IPS DF 4.7 (cell line): Measurements from ENCODE around the gene GUK1.
"Not testable (repeated sequence)": the region's sequence is repeated elsewhere in the genome, so short reads cannot be mapped to it uniquely, and the experiment has no call there.

Experiments used
- DNase-seq: peaks from one replicate; pipeline ENCODE4 v3.0.0-alpha.2; 2013; ENCODE audit warnings: low spot score; ENCODE audit errors: extremely low read depth

Gene GUK1

GRCh38 chr1:228162286-228163006 lies 22.4 kb downstream of the GUK1 start:
- no peak for DNase-seq

- DNase-seq = no peak
Measured at GRCh38 chr1:228163007-228163753, 23.1 kb downstream of the GUK1 start.

DNA sequence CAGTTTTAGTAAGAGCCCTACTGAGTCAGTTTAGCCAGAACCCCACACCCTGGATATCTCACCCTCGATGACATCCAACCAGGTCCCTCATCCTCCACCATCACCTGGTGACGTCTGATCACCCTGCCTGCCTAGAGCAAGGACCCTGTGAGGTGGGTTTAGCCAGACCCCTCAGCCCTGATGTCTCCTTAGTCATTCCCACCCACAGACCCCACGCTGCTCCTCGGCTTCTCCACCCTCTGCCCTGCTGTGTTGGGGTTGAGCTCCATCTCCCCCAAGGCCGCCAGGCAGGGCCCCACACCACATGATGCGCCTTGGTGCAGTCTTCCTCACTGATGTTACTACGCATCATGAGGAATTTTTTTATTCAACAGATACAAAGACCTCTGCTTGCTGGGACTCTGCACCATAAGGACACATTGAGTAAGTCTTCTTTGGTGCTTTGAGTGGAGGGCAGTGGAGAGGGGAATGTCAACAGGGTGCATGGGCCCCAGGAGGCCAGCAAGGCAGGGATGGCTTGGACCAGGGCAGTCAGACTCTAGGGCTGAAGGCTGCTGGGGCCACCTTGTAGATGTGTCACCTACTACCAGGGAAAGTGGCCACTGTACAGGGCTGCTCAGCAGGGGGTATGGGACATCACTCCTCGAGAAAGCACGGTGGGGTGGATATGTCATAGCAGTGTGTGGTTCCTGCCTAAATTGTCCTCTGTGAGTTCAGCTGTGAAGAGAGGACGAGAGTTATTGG lies 23.9 kb downstream of the GUK1 start:
- DNase-seq = no peak

DNA sequence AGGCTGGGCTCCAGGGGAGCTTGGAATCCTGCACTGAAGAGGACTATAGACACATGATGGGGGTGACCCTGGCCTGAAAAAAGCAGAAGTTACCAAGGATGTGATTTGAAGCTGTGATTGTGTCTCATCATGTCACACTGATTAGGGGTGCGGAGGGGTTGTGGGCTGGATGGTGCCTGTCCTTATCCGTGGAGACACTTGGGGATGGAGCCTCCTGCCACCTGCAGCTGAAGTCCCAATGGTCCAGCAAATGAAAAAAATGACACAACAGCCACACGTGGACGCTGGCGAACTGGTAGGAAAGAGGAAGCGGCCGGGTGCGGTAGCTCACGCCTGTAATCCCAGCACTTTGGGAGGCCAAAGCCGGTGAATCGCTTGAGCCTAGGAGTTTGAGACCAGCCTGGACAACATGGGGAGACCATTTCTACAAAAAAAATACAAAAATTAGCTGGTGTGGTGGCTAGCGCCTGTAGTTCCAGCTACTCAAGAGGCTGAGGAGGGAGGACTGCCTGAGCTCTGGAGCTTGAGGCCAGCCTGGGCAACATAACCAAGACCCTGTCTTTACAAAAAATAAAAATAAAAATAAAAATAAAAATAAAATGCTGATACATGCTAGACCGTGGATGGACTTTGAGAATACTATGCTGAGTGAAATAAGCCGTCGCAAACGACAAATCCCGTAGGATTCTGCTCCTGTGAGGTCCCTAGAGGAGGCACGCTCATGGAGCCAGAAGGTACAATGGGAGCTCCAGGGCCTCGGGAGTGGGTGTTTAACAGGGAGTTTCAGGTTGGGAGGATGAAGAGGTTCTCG lies 24.7 kb downstream of the GUK1 start:
- DNase-seq = no peak

- DNase-seq = peak; percentile 74
Measured at GRCh38 chr1:228165372-228166169, 25.5 kb downstream of the GUK1 start, which contains the start of gene IBA57. IBA57 (plus strand) TSS chr1:228165804; CDS start chr1:228165817, 13 bp downstream.

GRCh38 chr1:228166170-228166936 lies 26.3 kb downstream of the GUK1 start:
- DNase-seq = no peak

DNA sequence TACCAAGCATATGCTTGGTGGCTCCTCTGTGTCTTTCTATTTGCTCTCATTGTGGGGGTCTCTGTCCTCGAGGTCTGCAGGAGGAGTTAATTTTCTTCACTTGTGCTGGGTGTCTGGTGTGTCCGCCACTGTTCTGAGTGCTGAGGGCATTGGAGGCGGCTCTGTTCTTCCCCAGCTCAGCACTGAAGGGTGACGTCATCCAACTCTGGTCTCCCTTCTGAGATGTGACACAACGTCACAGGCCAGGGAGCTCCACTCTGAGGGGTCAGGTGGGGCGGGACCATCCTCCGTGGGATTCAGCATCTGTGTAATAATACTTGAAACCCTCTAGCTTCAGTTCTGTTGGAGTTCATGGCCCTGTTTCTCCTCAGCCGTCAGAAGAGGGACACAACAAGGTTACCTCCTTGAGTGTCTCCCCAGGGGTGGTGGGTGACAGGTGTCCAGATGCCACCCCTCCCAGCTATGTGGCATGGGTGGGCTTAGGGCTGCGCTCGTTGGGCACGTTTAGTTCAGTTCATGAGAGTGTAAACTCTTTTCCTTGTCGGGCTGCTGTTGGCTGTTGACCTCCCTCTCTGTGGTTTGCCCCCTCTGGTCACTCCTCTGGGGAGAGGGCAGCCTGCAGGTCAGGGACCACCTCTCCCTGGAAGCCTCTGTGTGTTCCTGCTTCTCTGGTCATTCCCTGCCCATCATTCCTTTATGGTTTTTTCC lies 28.6 kb downstream of the GUK1 start:
- DNase-seq = no peak

DNA sequence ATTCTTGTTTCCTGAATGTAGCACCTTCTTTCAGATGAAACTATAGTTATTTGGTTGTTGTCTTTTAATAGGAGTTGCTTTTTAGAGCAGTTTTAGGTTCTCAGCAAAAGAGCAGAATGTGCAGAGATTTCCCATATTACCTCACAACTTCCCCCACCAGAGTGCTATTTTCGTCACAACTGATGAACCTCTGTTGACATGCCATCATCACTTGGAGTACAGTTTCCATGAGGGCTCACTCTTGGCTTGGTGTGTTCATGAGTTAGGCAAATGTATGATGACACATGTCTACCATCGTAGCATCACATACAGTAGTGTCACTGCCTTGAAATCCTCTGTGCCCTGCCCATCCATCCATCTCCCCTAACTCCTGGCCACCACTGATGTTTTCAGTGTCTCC lies 29.3 kb downstream of the GUK1 start:
- DNase-seq = no peak

- DNase-seq = no peak
Measured at GRCh38 chr1:228170666-228171065, 30.6 kb downstream of the GUK1 start.

GRCh38 chr1:228171221-228171891 lies 31.3 kb downstream of the GUK1 start:
- DNase-seq = no peak

DNA sequence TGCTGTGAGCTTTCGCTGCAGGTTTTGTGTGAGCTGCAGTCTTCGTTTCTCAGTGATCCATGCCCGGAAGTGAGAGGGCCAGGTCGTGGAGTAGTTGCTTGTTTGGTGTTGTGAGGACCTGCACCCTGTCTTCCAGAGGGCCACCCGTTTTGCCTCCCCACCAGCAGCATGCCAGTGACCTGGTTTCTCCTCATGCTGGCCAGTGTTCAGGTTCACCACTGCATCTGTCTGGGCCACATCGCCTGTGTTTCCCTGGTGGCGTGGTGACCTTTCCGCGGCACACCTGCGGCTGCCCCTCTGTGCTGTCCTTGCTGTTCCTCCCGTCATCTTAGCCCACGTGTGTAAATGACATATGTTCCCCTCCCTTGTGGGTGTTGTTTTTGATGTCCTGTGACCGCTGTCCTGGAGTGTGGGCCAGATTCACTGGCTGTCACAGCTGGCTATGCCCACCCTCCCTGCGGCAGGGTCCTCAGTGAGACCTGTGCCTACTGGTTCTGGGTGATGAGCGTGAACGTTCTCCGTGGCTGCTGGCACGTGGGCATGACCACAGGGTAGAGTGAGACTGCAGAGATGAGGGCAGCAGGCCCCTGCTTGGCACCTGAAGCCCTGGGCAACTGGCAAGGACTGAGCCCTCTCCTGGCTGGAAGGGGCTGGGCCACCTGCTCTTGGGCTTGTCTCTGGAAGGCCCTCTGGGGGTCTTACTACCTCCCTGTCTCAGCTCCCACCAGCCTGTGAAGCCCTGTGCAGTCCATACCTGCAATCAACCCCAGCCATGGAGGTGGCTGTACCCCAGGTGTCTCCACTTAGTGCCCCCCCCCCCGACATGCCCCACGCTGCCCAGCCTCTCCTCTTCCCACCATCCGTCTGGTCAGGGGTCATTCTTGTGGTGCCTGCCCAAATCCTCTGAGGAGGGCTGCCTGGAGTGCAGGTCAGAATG lies 32.8 kb downstream of the GUK1 start:
- no peak for DNase-seq

GRCh38 chr1:228173528-228174481 lies 33.7 kb downstream of the GUK1 start:
- DNase-seq = not testable (repeated sequence)

DNA sequence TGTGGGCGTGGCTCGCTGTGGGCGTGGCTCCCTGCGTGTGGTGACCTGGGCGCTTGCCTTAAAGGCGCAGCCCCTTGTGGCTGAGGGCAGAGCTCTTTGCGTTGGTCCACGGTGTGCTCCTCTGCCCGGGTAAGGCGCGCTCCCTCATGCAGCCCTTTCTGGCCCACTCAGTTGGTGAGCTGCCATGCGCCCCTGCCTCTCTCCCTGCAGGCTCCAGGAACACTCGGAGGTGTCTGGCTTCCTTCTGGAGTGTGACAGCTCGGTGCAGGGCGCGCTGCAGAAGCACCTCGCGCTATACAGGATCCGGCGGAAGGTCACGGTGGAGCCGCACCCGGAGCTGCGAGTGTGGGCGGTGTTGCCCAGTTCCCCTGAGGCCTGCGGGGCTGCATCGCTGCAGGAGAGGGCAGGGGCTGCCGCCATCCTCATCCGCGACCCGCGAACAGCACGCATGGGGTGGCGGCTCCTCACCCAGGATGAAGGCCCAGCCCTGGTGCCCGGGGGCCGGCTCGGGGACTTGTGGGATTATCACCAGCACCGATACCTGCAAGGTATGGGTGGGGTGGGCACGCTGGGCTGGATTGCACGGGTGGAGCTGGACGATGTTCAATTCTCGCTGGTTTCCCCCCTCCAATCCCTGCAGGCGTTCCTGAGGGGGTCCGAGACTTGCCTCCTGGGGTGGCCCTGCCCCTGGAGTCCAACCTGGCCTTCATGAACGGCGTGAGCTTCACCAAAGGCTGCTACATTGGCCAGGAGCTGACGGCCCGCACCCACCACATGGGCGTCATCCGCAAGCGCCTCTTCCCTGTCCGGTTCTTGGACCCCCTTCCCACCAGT lies 34.6 kb downstream of the GUK1 start:
- DNase-seq = no peak

DNA sequence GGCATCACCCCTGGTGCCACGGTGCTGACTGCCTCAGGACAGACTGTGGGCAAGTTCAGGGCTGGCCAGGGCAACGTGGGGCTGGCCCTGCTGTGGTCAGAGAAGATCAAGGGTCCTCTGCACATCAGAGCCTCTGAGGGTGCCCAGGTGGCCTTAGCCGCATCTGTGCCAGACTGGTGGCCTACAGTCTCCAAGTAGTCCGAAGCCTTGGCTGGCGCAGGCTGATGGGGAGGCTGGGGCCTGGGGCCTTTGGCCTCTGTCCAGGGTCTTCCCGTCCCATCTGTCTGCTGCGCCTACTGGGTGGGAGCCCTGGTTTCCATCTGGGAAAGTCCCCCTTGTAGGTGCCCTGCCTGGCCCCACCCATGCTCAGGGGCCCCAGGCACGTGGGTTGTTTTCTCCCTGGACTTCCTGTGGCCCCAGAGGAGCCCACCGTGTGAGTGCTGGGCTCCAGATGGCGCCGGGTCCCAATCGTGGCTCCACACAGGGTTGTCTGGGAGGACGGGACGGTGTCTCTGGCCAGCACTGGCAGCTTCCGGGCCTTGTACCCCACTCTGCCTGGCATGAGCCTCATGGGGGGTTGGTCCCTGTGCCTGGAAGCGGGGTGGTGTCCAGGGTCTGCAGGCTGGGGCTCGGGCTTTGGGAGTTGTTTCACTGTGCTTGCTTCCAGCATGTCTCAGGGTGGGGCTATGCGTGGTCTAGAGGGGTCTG lies 35.4 kb downstream of the GUK1 start:
- no peak for DNase-seq

DNA sequence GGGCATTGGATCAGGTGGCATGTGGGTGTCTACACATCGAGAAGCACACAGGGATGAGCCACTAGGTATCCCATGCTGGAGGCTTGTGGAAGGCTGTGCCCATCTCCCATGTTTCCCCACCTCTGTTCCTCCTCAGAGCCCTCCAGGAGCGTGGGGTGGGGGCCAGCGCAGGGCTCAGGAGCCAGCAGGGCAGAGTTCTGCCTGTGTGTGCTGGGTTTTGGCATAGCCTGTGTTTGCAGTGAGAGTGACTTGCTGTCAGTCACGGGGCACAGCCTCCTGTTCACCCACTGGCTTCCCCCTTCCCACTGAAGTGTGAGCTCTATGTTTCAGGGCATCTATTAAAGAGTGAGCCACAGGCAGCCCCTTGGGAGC lies 35.9 kb downstream of the GUK1 start:
- DNase-seq = no peak
